Measurements from ENCODE around the gene CMTM2.
A peak's percentile ranks its signal among the peaks of the same experiment; 100 is the strongest.
"Not testable (repeated sequence)": the region's sequence is repeated elsewhere in the genome, so short reads cannot be mapped to it uniquely, and the experiment has no call there.

CMTM2 gene

GRCh38 chr16:66552286-66553177, 26.7 kb upstream of the CMTM2 start, which contains the start of gene CKLF:
TSS of gene CKLF (plus strand) at chr16:66552576. CDS start at chr16:66552716, 140 bp downstream.
- DNase-seq (ENCODE audit: low read depth in 2 of 2), result peak; percentile 86 to 90

- no peak for DNase-seq (ENCODE audit: low read depth in 2 of 2)
Measured at GRCh38 chr16:66553223-66553622, 26.0 kb upstream of the CMTM2 start.

GRCh38 chr16:66554021-66554420, 25.2 kb upstream of the CMTM2 start:
- DNase-seq (ENCODE audit: low read depth in 2 of 2), result no peak

DNA sequence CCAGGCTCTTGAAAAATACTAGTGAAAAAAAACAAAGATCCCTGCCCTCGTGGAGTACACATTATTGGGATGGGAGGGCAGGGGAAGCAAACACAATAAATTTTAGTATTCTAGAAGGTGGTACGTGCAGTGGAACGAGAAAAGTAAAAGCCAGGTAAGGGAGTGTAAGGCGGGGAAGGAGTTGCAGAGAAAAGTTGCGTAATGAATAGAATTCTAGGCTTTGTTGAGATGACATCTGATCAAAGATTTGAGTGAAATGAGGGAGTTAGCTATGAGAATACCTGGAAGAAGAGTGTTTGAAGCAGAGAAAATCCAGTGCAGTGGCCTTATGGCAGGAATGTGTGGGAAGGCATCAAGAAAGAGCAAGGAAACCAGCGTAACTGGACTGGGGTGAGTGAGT, 24.8 kb upstream of the CMTM2 start:
- DNase-seq (ENCODE audit: low read depth in 2 of 2), result no peak

DNA sequence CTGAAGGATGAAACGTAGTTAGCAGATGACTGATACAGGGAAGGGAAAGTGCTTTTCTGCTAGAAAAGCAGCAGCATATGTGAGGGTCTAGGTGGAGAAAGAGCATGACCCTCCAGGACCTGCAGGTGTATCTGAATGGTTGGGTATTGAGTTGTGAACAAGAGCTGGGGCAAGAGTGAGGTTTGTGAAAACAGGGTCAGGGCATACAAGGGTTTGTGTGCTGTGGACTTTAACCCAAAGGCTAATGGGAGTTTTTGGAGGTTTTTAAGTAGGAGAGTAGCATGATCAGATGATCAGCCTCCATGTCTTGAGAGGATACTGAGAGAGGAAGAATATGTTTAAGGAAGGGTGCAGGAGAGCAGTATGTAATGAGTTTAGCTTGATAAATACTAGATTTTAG, 19.2 kb upstream of the CMTM2 start:
- DNase-seq (ENCODE audit: low read depth in 2 of 2), result no peak

- no peak for DNase-seq (ENCODE audit: low read depth in 2 of 2)
Measured at GRCh38 chr16:66561381-66562080, 17.7 kb upstream of the CMTM2 start.

- no peak for DNase-seq (ENCODE audit: low read depth in 2 of 2)
Measured at GRCh38 chr16:66562409-66562808, 16.9 kb upstream of the CMTM2 start.

- no peak for DNase-seq (ENCODE audit: low read depth in 2 of 2)
Measured at GRCh38 chr16:66562986-66563385, 16.3 kb upstream of the CMTM2 start.

- no peak for DNase-seq (ENCODE audit: low read depth in 2 of 2)
Measured at GRCh38 chr16:66563574-66564334, 15.5 kb upstream of the CMTM2 start.

DNA sequence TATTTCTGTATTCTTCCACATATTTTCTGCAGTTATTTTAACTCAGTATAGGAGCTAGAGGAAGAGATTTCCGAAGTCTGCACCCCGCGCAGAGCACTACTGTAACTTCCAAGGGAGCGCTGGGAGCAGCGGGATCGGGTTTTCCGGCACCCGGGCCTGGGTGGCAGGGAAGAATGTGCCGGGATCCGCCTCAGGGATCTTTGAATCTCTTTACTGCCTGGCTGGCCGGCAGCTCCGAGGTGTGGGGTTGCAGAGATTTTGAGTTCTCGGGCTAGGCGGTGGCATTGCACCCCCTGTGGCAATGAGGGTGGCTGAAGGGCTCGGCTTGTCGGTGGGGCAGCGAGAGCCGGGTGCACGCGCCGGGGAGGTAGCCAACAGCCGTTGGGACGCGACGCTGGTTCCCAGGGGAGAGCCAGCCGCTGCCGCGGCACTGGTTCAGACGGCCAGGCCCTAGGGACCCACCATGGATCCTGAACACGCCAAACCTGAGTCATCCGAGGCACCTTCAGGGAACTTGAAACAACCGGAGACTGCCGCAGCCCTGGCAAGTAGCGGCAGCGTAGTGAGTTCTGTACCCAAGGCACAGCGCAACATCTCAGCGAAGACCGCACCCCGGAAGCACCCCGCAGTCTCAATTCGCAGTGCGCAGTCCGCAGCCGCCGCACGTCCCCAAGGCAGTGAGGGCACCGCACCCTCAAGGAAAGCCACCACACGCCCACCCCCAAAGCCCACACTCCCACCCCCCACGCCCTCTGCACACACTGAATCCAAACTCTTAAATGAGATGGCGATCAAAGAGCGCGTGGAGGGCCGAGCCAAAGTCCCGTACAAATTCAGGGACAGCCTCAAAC, 13.0 kb upstream of the CMTM2 start, which contains the start of gene CMTM1:
CMTM1 (plus strand) TSS at position 389 of the 851 bp plus-strand sequence; CDS start at position 464, 75 bp downstream.
- DNase-seq (ENCODE audit: low read depth in 2 of 2), result no peak

- DNase-seq (ENCODE audit: low read depth in 2 of 2), result not testable (repeated sequence)
Measured at GRCh38 chr16:66567270-66567669, 12.0 kb upstream of the CMTM2 start.

DNA sequence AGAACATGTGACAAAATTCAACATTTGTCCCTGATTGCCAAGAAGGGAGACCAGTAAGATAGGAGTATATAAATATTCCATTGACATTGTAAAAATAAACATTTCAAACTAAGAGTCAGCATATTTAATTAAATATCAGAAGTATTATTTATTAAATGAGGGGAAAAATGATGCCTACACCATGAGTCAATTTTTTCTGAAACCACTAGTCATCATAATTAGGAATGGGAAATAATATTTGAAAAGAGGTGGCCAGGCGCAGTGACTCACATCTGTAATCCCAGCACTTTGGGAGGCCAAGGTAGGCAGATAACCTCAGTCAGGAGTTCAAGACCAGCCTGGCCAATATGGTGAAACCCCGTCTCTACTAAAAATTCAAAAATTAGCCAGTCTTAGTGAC, 10.9 kb upstream of the CMTM2 start:
- no peak for DNase-seq (ENCODE audit: low read depth in 2 of 2)

DNA sequence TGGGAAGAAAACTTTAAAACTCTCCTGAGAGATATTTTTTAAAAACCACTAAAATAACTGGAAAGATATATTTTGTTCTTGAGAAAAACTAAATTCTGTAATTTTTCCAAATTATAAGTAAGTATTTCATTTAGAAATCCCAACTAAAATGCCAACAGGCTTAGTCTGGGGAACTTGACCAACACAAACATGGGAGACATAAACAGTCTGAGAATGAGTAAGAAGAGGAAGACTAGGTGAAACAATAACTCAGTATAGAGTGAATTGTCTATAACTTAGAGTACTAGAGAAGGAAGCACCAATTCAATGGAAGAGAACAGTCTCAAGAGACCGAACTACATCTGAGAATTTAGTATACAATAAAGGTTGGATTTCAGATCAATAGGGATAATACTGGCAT, 10.1 kb upstream of the CMTM2 start:
- DNase-seq (ENCODE audit: low read depth in 2 of 2), result no peak

DNA sequence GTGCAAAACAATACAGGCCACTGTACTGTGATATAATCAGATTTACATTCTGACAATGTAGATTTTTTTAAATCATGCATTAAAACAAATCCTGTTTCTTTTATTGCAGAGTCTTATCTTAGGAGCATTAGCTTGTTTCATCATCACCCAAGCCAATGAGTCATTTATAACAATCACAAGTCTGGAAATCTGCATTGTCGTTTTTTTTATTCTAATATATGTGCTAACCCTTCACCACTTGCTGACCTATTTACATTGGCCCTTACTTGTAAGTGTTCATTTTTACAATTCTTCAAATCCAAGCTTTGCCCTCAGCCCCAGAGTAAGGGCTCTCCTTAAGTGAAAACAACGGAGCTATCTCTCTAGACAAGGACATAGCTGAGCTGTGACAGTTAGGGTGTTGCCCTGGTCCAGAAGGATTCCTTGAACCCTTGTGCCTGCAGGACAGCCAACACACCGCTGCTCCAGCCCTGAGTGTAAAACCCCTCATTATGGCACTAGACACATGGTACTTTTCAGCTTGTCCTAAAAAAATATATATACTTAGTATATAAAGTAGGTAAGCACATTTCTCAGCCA, 9.3 kb upstream of the CMTM2 start:
- DNase-seq (ENCODE audit: low read depth in 2 of 2), result no peak

DNA sequence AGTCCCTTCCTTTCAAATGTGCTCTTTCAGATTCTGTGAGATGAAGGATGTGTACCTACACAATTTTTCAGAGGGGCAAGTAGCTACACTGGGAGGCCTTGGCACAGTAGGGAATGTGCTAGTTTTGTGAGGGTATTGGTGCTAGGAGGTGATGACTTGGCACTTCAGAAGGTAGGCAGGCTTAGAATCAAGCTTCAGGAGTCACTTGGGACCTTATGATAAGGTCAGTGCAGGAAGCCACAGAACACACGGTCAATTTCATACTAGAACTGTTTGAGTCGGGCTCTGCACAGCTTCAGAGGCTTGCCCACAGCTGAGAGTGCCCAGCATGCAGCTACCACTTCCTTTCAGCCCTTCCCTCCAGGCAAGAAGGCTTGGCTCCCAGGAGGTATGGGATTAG, 6.9 kb upstream of the CMTM2 start:
- no peak for DNase-seq (ENCODE audit: low read depth in 2 of 2)

DNA sequence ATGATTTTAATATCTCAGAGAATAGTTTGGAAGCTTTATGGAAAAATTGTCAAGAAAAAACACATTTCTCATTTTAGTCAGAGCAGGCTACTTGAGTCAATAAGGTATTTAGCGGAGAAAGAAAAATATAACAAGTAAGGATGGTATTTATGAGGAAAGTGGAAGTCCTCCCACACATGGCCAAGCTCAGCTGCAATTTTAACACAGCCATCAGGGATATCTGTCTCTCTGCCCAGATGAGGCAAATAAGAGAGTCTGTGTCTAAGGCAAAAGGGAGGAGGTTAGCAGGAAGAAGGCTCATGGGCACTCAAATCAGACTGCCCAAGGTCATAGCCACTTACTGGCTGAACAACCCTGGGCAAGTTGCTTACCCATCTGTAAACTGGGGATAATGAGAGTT, 5.2 kb upstream of the CMTM2 start:
- no peak for DNase-seq (ENCODE audit: low read depth in 2 of 2)

DNA sequence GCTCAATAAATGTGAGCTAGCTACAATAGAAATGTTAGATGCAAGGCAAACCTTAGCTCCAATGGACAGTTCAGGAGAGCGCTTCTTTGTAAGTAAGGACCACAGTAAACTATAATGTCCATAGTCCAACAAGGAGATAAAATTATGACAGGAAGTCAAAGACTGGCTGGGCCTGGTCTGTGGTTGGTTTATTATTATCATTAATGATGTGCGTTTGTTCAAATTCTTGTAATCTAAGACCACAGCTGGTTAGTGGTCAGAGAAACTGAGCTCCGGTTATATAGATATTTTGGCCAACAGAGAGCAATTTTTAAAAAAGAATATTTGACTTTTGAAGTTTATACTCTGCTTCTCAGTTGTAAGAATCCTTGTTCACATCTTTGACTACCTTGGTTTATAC, 4.7 kb upstream of the CMTM2 start:
- no peak for DNase-seq (ENCODE audit: low read depth in 2 of 2)

GRCh38 chr16:66575060-66575459, 4.2 kb upstream of the CMTM2 start:
- DNase-seq (ENCODE audit: low read depth in 2 of 2), result no peak

DNA sequence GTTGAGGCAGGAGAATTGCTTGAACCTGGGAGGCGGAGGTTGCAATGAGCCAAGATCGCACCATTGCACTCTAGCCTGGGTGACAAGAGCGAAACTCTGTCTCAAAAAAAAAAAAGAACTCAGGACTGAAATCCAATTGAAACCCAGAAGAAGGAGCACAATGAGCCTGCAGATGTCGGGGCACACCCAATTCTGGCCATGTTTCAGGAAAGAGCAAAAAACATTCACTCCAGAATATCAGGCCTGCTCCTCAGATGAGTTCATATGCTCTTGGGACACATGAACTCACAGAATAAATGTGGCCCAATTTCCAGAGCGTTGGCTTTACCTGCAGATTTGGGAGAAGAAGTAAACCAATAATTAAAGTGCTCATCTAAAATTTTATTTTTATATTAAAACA, 3.0 kb upstream of the CMTM2 start:
- no peak for DNase-seq (ENCODE audit: low read depth in 2 of 2)

DNA sequence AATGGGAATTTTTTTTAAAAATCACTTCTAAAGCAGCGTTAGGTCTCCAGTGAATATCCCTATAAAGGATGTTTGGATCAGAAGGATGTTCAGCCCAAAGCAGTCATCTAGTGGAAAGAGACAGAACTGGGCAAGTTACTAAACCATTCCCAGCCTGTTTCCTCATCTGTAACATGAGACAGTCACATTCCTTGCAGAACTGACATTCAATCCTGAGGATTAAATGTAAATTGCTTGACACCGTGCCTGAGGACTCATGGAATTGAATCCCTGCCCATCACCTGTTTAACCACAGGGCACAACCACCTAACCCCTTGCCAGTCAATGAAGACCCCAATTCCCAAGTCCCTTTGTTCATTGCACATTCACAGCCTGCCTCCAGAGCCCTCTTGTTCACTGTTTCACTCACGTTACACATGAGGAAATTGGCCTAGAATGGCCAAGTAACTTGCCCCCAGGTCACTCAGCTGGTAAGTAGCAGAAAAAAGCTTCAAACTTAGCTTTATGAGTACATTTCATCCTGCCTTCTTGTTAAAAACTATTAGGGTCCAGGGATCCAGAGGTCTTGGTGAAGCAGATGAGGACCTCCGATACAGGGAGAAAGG, 1.4 kb downstream of the CMTM2 start:
- no peak for DNase-seq (ENCODE audit: low read depth in 2 of 2)
